AG04450 (cell line): ENCODE results near the gene ZC3H12C. TPM values are rescaled to one million over a fixed set of nuclear protein-coding genes. Genes with fewer than 3 reads are reported as not detected.
A peak's percentile ranks its signal among the peaks of the same experiment; 100 is the strongest.

ENCODE experiments used
- CTCF ChIA-PET: fragments of 300-600, 350-600 bp; formaldehyde crosslinking; extraction: SDS; loops from one replicate; lab custom pipeline; 2022; ENCODE audit warnings: antibody characterized with exemption, inconsistent platforms; lab: Charles Lee
- POLR2A ChIA-PET: fragments of 350-600 bp; formaldehyde crosslinking; extraction: SDS; loops from one replicate; lab custom pipeline; 2021; ENCODE audit warnings: antibody characterized with exemption, inconsistent platforms; lab: Yijun Ruan, JAX
- DNase-seq: peaks from one replicate; pipeline ENCODE4 v3.0.0-alpha.2; 2011; ENCODE audit warnings: low read depth, low spot score
- H3K27ac ChIP-seq: one replicate; pipeline ENCODE4 v1.5.1; 2012; ENCODE audit warnings: low read depth, low read length, control low read depth
- H3K27me3 ChIP-seq: one replicate; pipeline ENCODE4 v1.6.0; 2012; ENCODE audit warnings: low read length; ENCODE audit not compliant: control insufficient read depth, insufficient read depth
- H3K4me3 ChIP-seq: 2 replicates; pipeline ENCODE4 v1.5.1; 2011; ENCODE audit warnings: mild to moderate bottlenecking, low read depth, low read length, control low read depth
- H3K9me3 ChIP-seq: 2 replicates; pipeline ENCODE4 v1.5.1; 2012; ENCODE audit warnings: low read length; ENCODE audit not compliant: control insufficient read depth, insufficient read depth
- CTCF ChIP-seq: IDR thresholded peaks from 2 replicates; pipeline ENCODE4 v1.5.1; 2011; ENCODE audit warnings: low read depth, low read length, control low read depth, inconsistent platforms
- polyA minus RNA-seq: library from RNA; depleted of rRNA, polyadenylated mRNA; stranded (reverse); fragments of >200 nt; gene quantifications from 2 replicates; pipeline ENCODE4 v1.2.3, GENCODE V29; 2011; rRNA and poly(A)+ RNA removed
- polyA plus RNA-seq: library from polyadenylated mRNA; depleted of rRNA; stranded (reverse); fragments of >200 nt; gene quantifications from 2 replicates; pipeline ENCODE4 v1.2.3, GENCODE V29; 2011; rRNA removed

ZC3H12C gene
- polyA plus RNA-seq (9.3 and 10.9 TPM in 2 replicates), polyA minus RNA-seq (14.1 and 16.1 TPM in 2 replicates)

GRCh38 chr11:110092515-110093406, at the start of gene ZC3H12C:
Gene ZC3H12C, plus strand, starts transcription at chr11:110093392. Its CDS starts 20 bp downstream, at chr11:110093412.
- Histone ChIP-seq H3K4me3 (peak within 1 kb of the TSS; percentile 75), H3K27ac (peak within 1 kb of the TSS; percentile 87), H3K27me3 (no peaks in the 10 kb centered on the region), H3K9me3 (no peaks in the 10 kb centered on the region)
- CTCF ChIA-PET = interaction anchor here (0.6 to 1.4 kb wide), 7 partner anchors 10 to 147 kb away, joined by 3 to 5 read pairs (median 3); no protein-coding TSS in a partner anchor
- TF ChIP-seq CTCF = peak; percentile 48
- peak; percentile 72 for DNase-seq
- POLR2A ChIA-PET = interaction anchor here (0.6 to 1.5 kb wide), 6 partner anchors 8 to 1121 kb away, joined by 3 to 4 read pairs (median 3); no protein-coding TSS in a partner anchor

GRCh38 chr11:110044226-110044968, 48.8 kb upstream of the ZC3H12C start:
- CTCF ChIA-PET = no interaction called here
- H3K27ac ChIP-seq = no peak overlapping the region

GRCh38 chr11:110046775-110047380, 46.3 kb upstream of the ZC3H12C start:
- POLR2A ChIA-PET = no interaction called here

More at GRCh38 chr11:110044226-110044968, 48.8 kb upstream of the ZC3H12C start:
- Histone ChIP-seq H3K4me3 (no peak overlapping the region), H3K27me3 (peaks cover 2% of the 10 kb centered on the region), H3K9me3 (peaks cover under 1% of the 10 kb centered on the region; the same call in 1 of the 2 replicates)
- POLR2A ChIA-PET = no interaction called here
- no peak for TF ChIP-seq CTCF
- no peak for DNase-seq

GRCh38 chr11:110049501-110050200, 43.5 kb upstream of the ZC3H12C start:
- Histone ChIP-seq H3K9me3 (peaks cover 11% of the 10 kb centered on the region), H3K27me3 (peaks cover under 1% of the 10 kb centered on the region), H3K4me3 (no peak overlapping the region), H3K27ac (no peak overlapping the region)
- ChIA-PET POLR2A (no interaction called here), CTCF (no interaction called here)
- DNase-seq = no peak
- TF ChIP-seq CTCF = no peak

More at GRCh38 chr11:110046775-110047380, 46.3 kb upstream of the ZC3H12C start:
- Histone ChIP-seq H3K4me3 (no peak overlapping the region), H3K27ac (no peak overlapping the region), H3K27me3 (peaks cover 2% of the 10 kb centered on the region), H3K9me3 (peaks cover 11% of the 10 kb centered on the region; the same call in 1 of the 2 replicates)
- CTCF ChIA-PET = interaction anchor here (0.5 to 0.6 kb wide), 2 partner anchors 23 to 698 kb away, joined by 3 read pairs; no protein-coding TSS in a partner anchor
- TF ChIP-seq CTCF = no peak
- DNase-seq = no peak
